SHP77 treated with DMSO at 0.1 percent for 48 hours (cell line): ENCODE results near the gene C7orf33.
"Not testable (repeated sequence)": the region's sequence is repeated elsewhere in the genome, so short reads cannot be mapped to it uniquely, and the experiment has no call there.

Experiments
- DNase-seq: peaks from one replicate; lab custom pipeline; 2025; lab: John Stamatoyannopoulos, UW

The C7orf33 gene

GRCh38 chr7:148590471-148590870 is at the start of gene C7orf33:
C7orf33 (plus strand) TSS chr7:148590766; CDS start chr7:148590926, 160 bp downstream.
- no peak for DNase-seq

GRCh38 chr7:148541891-148542504 is 48.6 kb upstream of the C7orf33 start:
- no peak for DNase-seq

GRCh38 chr7:148543302-148543701 is 47.3 kb upstream of the C7orf33 start:
- no peak for DNase-seq

- no peak for DNase-seq
These were observed 45.4 kb upstream of the C7orf33 start for GRCh38 chr7:148545172-148545571.

GRCh38 chr7:148545932-148546331 is 44.6 kb upstream of the C7orf33 start:
- no peak for DNase-seq

GRCh38 chr7:148546857-148547256 is 43.7 kb upstream of the C7orf33 start:
- no peak for DNase-seq

- DNase-seq, result no peak
These were observed 42.6 kb upstream of the C7orf33 start for GRCh38 chr7:148547951-148548350.

- DNase-seq, result no peak
These were observed 36.6 kb upstream of the C7orf33 start for GRCh38 chr7:148553979-148554378.

GRCh38 chr7:148556892-148557291 is 33.7 kb upstream of the C7orf33 start:
- DNase-seq, result no peak

GRCh38 chr7:148558914-148559313 is 31.7 kb upstream of the C7orf33 start:
- no peak for DNase-seq

GRCh38 chr7:148561099-148561498 is 29.5 kb upstream of the C7orf33 start:
- DNase-seq, result no peak

- no peak for DNase-seq
These were observed 26.8 kb upstream of the C7orf33 start for GRCh38 chr7:148563583-148564274.

GRCh38 chr7:148564275-148564951 is 26.2 kb upstream of the C7orf33 start:
- not testable (repeated sequence) for DNase-seq

- no peak for DNase-seq
These were observed 23.8 kb upstream of the C7orf33 start for GRCh38 chr7:148566736-148567135.

- no peak for DNase-seq
These were observed 23.0 kb upstream of the C7orf33 start for GRCh38 chr7:148567524-148567923.

GRCh38 chr7:148570510-148570909 is 20.1 kb upstream of the C7orf33 start:
- DNase-seq, result no peak

GRCh38 chr7:148570973-148571372 is 19.6 kb upstream of the C7orf33 start:
- DNase-seq, result not testable (repeated sequence)

- no peak for DNase-seq
These were observed 19.2 kb upstream of the C7orf33 start for GRCh38 chr7:148571381-148571780.

- no peak for DNase-seq
These were observed 18.5 kb upstream of the C7orf33 start for GRCh38 chr7:148572067-148572522.

GRCh38 chr7:148573581-148573980 is 17.0 kb upstream of the C7orf33 start:
- not testable (repeated sequence) for DNase-seq

GRCh38 chr7:148575640-148576411 is 14.7 kb upstream of the C7orf33 start:
- peak; percentile 26 for DNase-seq

GRCh38 chr7:148579366-148579765 is 11.2 kb upstream of the C7orf33 start:
- DNase-seq, result no peak
